ENCODE data around the gene CMPK2.

Gene CMPK2

GRCh38 chr2:6810961-6811360 lies 54.7 kb downstream of the CMPK2 start:
- DNase-seq (ENCODE audit: low spot score) = no peak

GRCh38 chr2:6808426-6808825 lies 57.3 kb downstream of the CMPK2 start:
- peak; percentile 74 for DNase-seq (ENCODE audit: low spot score)

GRCh38 chr2:6806604-6807003 lies 59.1 kb downstream of the CMPK2 start:
- DNase-seq (ENCODE audit: low spot score) = no peak

- no peak for DNase-seq (ENCODE audit: low spot score)
Measured at GRCh38 chr2:6800553-6800952, 65.2 kb downstream of the CMPK2 start.

Data from germinal center (tissue), 1 donor.